NCI-H146 (cell line): ENCODE measurements around the gene SLC13A3.
A peak's percentile ranks its signal among the peaks of the same experiment; 100 is the strongest.

Experiments used
- DNase-seq: peaks from one replicate; lab custom pipeline; 2025; lab: John Stamatoyannopoulos, UW

Gene SLC13A3

GRCh38 chr20:46652699-46653098 lies 1.4 kb upstream of the SLC13A3 start:
- no peak for DNase-seq

GRCh38 chr20:46650575-46651090 lies 626 bp downstream of the SLC13A3 start:
- DNase-seq, result no peak

GRCh38 chr20:46649965-46650542 lies 1.2 kb downstream of the SLC13A3 start:
- no peak for DNase-seq

GRCh38 chr20:46649650-46649949 lies 1.7 kb downstream of the SLC13A3 start:
- DNase-seq, result no peak

GRCh38 chr20:46648903-46649649 lies 2.2 kb downstream of the SLC13A3 start:
- peak; percentile 74 for DNase-seq

GRCh38 chr20:46647469-46647868 lies 3.8 kb downstream of the SLC13A3 start:
- DNase-seq, result no peak

- DNase-seq, result no peak
Measured at GRCh38 chr20:46646659-46647380, 4.4 kb downstream of the SLC13A3 start.

GRCh38 chr20:46646122-46646521 lies 5.1 kb downstream of the SLC13A3 start:
- DNase-seq, result no peak

- no peak for DNase-seq
Measured at GRCh38 chr20:46644733-46645132, 6.5 kb downstream of the SLC13A3 start.

- no peak for DNase-seq
Measured at GRCh38 chr20:46644160-46644559, 7.1 kb downstream of the SLC13A3 start.

- no peak for DNase-seq
Measured at GRCh38 chr20:46642969-46643343, 8.3 kb downstream of the SLC13A3 start.

- DNase-seq, result no peak
Measured at GRCh38 chr20:46642265-46642968, 8.8 kb downstream of the SLC13A3 start.

- DNase-seq, result no peak
Measured at GRCh38 chr20:46641424-46641823, 9.8 kb downstream of the SLC13A3 start.

- DNase-seq, result peak; percentile 67
Measured at GRCh38 chr20:46640536-46641311, 10.5 kb downstream of the SLC13A3 start.

GRCh38 chr20:46640044-46640443 lies 11.2 kb downstream of the SLC13A3 start:
- DNase-seq, result no peak

GRCh38 chr20:46639587-46639986 lies 11.7 kb downstream of the SLC13A3 start:
- DNase-seq, result no peak

GRCh38 chr20:46638898-46639274 lies 12.4 kb downstream of the SLC13A3 start:
- no peak for DNase-seq

GRCh38 chr20:46638134-46638897 lies 12.9 kb downstream of the SLC13A3 start:
- DNase-seq, result no peak

GRCh38 chr20:46637427-46638133 lies 13.7 kb downstream of the SLC13A3 start:
- DNase-seq, result no peak

- DNase-seq, result no peak
Measured at GRCh38 chr20:46637020-46637419, 14.2 kb downstream of the SLC13A3 start.
